Stimulated activated naive B cell treated with anti-CD40 and anti-IgM and Interleukin-4, amounts not matched to agents 10 μg/mL and 1 μg/mL and 100 μg/mL, for 72 hours (primary cell): ENCODE measurements around the gene RIC1.
A peak's percentile ranks its signal among the peaks of the same experiment; 100 is the strongest.
"Not testable (repeated sequence)": the region's sequence is repeated elsewhere in the genome, so short reads cannot be mapped to it uniquely, and the experiment has no call there.

Experiments
- ATAC-seq, 2 donors: fragments of 150-1000 bp; cut with Tn5 transposase; replicated peaks; 2 replicates each; pipeline ENCODE4 v1.10.0; 2021; ENCODE audit warnings: moderate library complexity in 1 of 2
- DNase-seq: peaks from one replicate; pipeline ENCODE4 v3.0.0; 2021
- H3K27ac Mint-ChIP-seq: one replicate; pipeline ENCODE4 v1.8.0; 2022; ENCODE audit warnings: mild to moderate bottlenecking, mixed read lengths
- H3K27me3 Mint-ChIP-seq, 2 donors: one replicate each; pipeline ENCODE4 v1.8.0; 2022; ENCODE audit warnings: mixed read lengths in 2 of 2
- H3K36me3 Mint-ChIP-seq, 2 donors: one replicate each; pipeline ENCODE4 v1.8.0; 2022; ENCODE audit warnings: mixed read lengths in 2 of 2, mild to moderate bottlenecking in 1 of 2
- H3K4me1 Mint-ChIP-seq, 2 donors: one replicate each; pipeline ENCODE4 v1.8.0; 2022; ENCODE audit warnings: mixed read lengths in 2 of 2, mild to moderate bottlenecking in 1 of 2
- H3K4me3 Mint-ChIP-seq, 2 donors: one replicate each; pipeline ENCODE4 v1.8.0; 2022; ENCODE audit warnings: mild to moderate bottlenecking in 2 of 2, mixed read lengths in 2 of 2, moderate library complexity in 1 of 2
- H3K9me3 Mint-ChIP-seq, 2 donors: one replicate each; pipeline ENCODE4 v1.8.0; 2022; ENCODE audit warnings: mixed read lengths in 2 of 2, mild to moderate bottlenecking in 1 of 2

The RIC1 gene

GRCh38 chr9:5628530-5629311, at the start of gene RIC1:
TSS of gene RIC1 (plus strand) at chr9:5629107. CDS start at chr9:5629310, 203 bp downstream.
- no peaks in the 10 kb centered on the region for H3K9me3 Mint-ChIP-seq
- H3K4me1 Mint-ChIP-seq = peaks cover 28 to 65% of the 10 kb centered on the region in 2 donors
- peaks cover 5 to 22% of the 10 kb centered on the region in 2 donors for H3K36me3 Mint-ChIP-seq
- ATAC-seq = peak; percentile 80 to 86
- no peaks in the 10 kb centered on the region for H3K27me3 Mint-ChIP-seq
- DNase-seq = peak; percentile 89
- peak within 1 kb of the TSS; percentile 94 to 95 for H3K4me3 Mint-ChIP-seq
- peak within 1 kb of the TSS; percentile 98 for H3K27ac Mint-ChIP-seq

- DNase-seq = no peak
- Mint-ChIP-seq H3K27ac (no peak overlapping the region), H3K4me1 (peaks cover 34 to 71% of the 10 kb centered on the region in 2 donors), H3K36me3 (peaks cover 11 to 24% of the 10 kb centered on the region in 2 donors), H3K4me3 (no peak overlapping the region), H3K9me3 (peaks cover 3 to 7% of the 10 kb centered on the region in 2 donors), H3K27me3 (no peaks in the 10 kb centered on the region)
- ATAC-seq = no peak
Observed at GRCh38 chr9:5579881-5580280, 49.0 kb upstream of the RIC1 start.

DNA sequence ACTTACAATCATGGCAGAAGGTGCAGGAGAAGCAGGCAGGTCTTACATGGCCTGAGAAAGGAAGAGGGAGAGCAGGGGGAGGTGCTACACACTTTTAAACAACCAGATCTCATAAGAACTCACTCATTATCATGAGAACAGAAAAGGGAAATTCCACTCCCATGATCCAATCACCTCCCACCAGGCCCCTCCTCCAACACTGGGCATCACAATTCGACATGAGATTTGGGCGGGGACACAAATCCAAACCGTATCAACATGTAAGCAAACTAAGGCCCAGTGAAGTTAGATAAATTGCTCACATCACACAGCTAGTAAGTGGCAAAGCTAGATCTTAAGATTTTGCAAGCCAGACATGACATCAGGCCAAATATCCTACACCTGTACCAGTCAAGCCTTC, 48.3 kb upstream of the RIC1 start:
- peaks cover 8 to 19% of the 10 kb centered on the region in 2 donors for H3K36me3 Mint-ChIP-seq
- peaks cover 35 to 70% of the 10 kb centered on the region in 2 donors for H3K4me1 Mint-ChIP-seq
- no peak overlapping the region for H3K4me3 Mint-ChIP-seq
- peak overlapping the region; percentile 27 for H3K27ac Mint-ChIP-seq
- DNase-seq (no peak), ATAC-seq (no peak)
- H3K9me3 Mint-ChIP-seq = peaks cover 3 to 5% of the 10 kb centered on the region in 2 donors
- no peaks in the 10 kb centered on the region for H3K27me3 Mint-ChIP-seq

DNA sequence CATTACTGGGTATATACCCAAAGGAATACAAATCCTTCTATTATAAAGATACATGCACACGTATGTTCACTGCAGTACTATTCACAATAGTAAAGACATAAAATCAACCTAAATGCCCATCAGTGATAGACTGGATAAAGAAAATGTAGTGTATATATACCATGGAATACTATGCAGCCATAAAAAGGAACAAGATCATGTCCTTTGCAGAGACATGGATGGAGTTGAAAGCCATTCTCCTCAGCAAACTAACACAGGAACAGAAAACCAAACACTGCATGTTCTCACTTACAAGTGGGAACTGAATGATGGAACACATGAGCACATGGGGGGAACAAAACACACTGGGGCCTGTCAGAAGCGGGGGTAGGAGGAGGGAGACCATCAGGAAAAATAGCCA, 47.2 kb upstream of the RIC1 start:
- peak overlapping the region in 1 of 2 donors; percentile 36 for H3K4me3 Mint-ChIP-seq
- peaks cover 44 to 81% of the 10 kb centered on the region in 2 donors for H3K4me1 Mint-ChIP-seq
- H3K27me3 Mint-ChIP-seq, DNase-seq, H3K9me3 Mint-ChIP-seq, ATAC-seq: not testable (repeated sequence)
- peaks cover 8 to 19% of the 10 kb centered on the region in 2 donors for H3K36me3 Mint-ChIP-seq
- peak overlapping the region; percentile 89 for H3K27ac Mint-ChIP-seq

DNA sequence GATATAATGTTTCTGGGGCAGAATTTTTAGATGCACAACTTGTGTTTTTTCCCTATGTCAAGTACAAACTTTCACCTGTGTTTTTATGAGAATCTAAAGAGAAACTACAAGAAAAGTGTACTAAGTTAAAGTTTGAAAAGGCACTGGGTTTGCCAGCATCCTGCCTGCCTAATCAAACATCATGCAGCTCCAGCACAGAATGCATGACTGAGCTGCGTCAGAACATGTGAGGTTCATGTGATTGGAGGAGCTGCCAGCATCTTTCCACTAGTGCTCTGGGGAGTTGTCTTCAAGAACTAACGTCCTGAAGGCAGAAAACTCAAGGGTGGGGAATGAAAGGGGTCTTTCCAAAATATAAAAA, 46.1 kb upstream of the RIC1 start:
- Mint-ChIP-seq H3K27ac (peak overlapping the region; percentile 98), H3K36me3 (peaks cover 8 to 19% of the 10 kb centered on the region in 2 donors), H3K4me1 (peaks cover 49 to 81% of the 10 kb centered on the region in 2 donors), H3K9me3 (peaks cover 3 to 5% of the 10 kb centered on the region in 2 donors), H3K27me3 (no peaks in the 10 kb centered on the region), H3K4me3 (peak overlapping the region; percentile 66 to 75)
- DNase-seq = peak; percentile 78
- ATAC-seq = peak; percentile 77 to 80

- Mint-ChIP-seq H3K9me3 (peaks cover 3% of the 10 kb centered on the region in 2 donors), H3K36me3 (peaks cover 4 to 11% of the 10 kb centered on the region in 2 donors), H3K27me3 (no peaks in the 10 kb centered on the region), H3K4me1 (peaks cover 45 to 81% of the 10 kb centered on the region in 2 donors), H3K27ac (peak overlapping the region; percentile 92), H3K4me3 (peak overlapping the region; percentile 11 to 39)
- ATAC-seq (peak; percentile 16 to 17), DNase-seq (peak; percentile 40)
Observed at GRCh38 chr9:5586391-5586802, 42.5 kb upstream of the RIC1 start.

DNA sequence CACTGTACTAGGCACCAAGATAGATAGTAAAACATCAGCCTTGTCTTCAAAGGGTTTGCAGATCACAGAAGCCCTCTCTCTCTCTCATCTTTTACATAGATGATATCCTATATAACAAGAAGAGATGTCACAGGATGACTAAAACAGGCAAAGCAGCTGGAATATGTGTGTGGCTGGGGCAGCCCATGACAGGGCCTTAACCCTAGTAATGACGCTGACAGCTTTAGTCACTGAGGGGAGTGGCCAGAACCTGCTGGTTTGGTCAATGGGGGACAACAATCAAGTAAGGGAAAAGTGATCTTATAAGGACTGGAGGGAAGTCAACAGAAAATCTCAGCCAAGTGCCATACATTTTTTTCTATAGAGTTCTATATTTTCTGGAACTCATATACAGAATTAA, 41.9 kb upstream of the RIC1 start:
- no peaks in the 10 kb centered on the region for H3K9me3 Mint-ChIP-seq
- H3K27ac Mint-ChIP-seq = peak overlapping the region; percentile 92
- DNase-seq = peak; percentile 35
- H3K36me3 Mint-ChIP-seq = peaks cover 4 to 7% of the 10 kb centered on the region in 2 donors
- H3K27me3 Mint-ChIP-seq = no peaks in the 10 kb centered on the region
- peak overlapping the region in 1 of 2 donors; percentile 46 for H3K4me3 Mint-ChIP-seq
- peaks cover 47 to 81% of the 10 kb centered on the region in 2 donors for H3K4me1 Mint-ChIP-seq
- ATAC-seq = peak in 1 of 2 donors; percentile 16

DNA sequence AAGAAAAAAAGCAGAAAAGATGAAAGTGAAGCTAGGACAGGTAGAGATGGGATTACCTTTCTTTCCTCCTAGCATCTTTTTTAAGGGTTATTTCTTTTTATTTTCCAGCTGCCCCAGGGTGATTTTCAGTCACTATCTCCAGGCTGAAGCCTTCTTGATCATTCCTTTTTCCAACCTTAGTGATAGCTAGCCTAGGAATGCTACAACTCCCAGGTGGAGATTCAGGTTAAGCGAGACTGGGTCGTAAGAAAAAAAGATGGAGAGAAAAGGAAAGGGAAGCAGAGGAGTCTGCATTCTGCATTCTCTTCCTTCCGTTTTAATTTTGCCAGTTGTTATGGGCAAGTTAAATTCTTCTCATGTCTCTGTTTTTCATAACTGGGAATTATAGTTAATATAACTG, 36.7 kb upstream of the RIC1 start:
- Mint-ChIP-seq H3K27me3 (no peaks in the 10 kb centered on the region), H3K9me3 (no peaks in the 10 kb centered on the region), H3K4me1 (peaks cover 43 to 79% of the 10 kb centered on the region in 2 donors), H3K4me3 (no peak overlapping the region), H3K27ac (no peak overlapping the region), H3K36me3 (no peaks in the 10 kb centered on the region)
- no peak for ATAC-seq
- no peak for DNase-seq

GRCh38 chr9:5592904-5593303, 36.0 kb upstream of the RIC1 start:
- Mint-ChIP-seq H3K4me3 (peak overlapping the region in 1 of 2 donors; percentile 57), H3K9me3 (no peaks in the 10 kb centered on the region)

GRCh38 chr9:5593904-5594303, 35.0 kb upstream of the RIC1 start:
- H3K27ac Mint-ChIP-seq = peak overlapping the region; percentile 2
- H3K36me3 Mint-ChIP-seq = peaks cover 0 to 4% of the 10 kb centered on the region in 2 donors
- DNase-seq (no peak), ATAC-seq (peak; percentile 66 to 73)
- peak overlapping the region; percentile 5 to 7 for H3K4me3 Mint-ChIP-seq
- H3K27me3 Mint-ChIP-seq = no peaks in the 10 kb centered on the region
- H3K9me3 Mint-ChIP-seq = no peaks in the 10 kb centered on the region
- peaks cover 41 to 72% of the 10 kb centered on the region in 2 donors for H3K4me1 Mint-ChIP-seq

More at GRCh38 chr9:5592904-5593303, 36.0 kb upstream of the RIC1 start:
- Mint-ChIP-seq H3K27ac (peak overlapping the region; percentile 56), H3K4me1 (peaks cover 41 to 73% of the 10 kb centered on the region in 2 donors), H3K36me3 (no peaks in the 10 kb centered on the region), H3K27me3 (no peaks in the 10 kb centered on the region)
- ATAC-seq (no peak), DNase-seq (no peak)

DNA sequence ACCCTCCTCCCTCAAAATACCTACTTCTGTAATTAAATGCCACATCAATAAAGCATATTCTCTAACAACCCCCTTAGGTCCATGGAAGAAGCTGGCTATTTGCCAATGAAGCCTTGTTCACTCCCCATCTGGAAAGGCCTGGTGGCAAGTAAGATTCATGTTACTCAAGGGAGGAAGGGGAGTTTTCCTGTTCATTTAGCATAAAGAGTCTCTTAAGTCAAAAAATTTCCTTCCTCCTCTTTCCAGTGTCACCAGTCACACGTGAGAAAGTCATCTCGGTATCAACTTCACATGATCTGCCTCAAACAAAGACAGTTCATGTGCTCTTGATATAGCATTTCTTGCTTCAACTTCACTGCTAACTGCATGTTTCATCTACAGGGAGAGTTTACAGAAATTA, 32.7 kb upstream of the RIC1 start:
- H3K27me3 Mint-ChIP-seq = no peaks in the 10 kb centered on the region
- DNase-seq (no peak), ATAC-seq (no peak)
- peak overlapping the region; percentile 12 to 43 for H3K4me3 Mint-ChIP-seq
- peaks cover 45 to 62% of the 10 kb centered on the region in 2 donors for H3K4me1 Mint-ChIP-seq
- peaks cover 0 to 4% of the 10 kb centered on the region in 2 donors for H3K36me3 Mint-ChIP-seq
- peak overlapping the region; percentile 48 for H3K27ac Mint-ChIP-seq
- H3K9me3 Mint-ChIP-seq = no peaks in the 10 kb centered on the region

- H3K27ac Mint-ChIP-seq = peak overlapping the region; percentile 93
- H3K4me1 Mint-ChIP-seq = peaks cover 10 to 28% of the 10 kb centered on the region in 2 donors
- peaks cover 0 to 7% of the 10 kb centered on the region in 2 donors for H3K36me3 Mint-ChIP-seq
- no peak for DNase-seq
- H3K9me3 Mint-ChIP-seq = peaks cover 0 to 2% of the 10 kb centered on the region in 2 donors
- peak overlapping the region; percentile 79 to 87 for H3K4me3 Mint-ChIP-seq
- peak; percentile 76 to 83 for ATAC-seq
- no peaks in the 10 kb centered on the region for H3K27me3 Mint-ChIP-seq
Observed at GRCh38 chr9:5608298-5609225, 20.3 kb upstream of the RIC1 start.

DNA sequence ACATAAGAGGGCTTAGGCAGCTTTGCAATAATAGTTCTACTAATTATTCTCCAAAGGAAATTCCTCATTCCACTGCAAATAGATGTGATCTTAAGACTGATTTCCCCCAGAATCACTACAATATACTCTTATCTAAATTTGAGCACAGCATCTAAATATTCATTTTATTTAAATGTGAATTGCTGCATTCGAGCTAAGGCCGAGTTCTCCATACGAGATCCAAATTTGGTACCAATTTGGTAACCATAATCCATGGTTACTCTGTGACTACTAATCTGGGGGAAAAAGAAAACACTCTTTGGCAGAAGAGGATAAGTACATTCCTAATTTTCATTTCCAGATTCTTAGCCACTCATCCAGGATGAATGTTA, 19.7 kb upstream of the RIC1 start:
- DNase-seq = no peak
- peak overlapping the region; percentile 93 for H3K27ac Mint-ChIP-seq
- peaks cover 0 to 7% of the 10 kb centered on the region in 2 donors for H3K36me3 Mint-ChIP-seq
- H3K9me3 Mint-ChIP-seq = peaks cover 0 to 2% of the 10 kb centered on the region in 2 donors
- peak overlapping the region; percentile 79 to 87 for H3K4me3 Mint-ChIP-seq
- ATAC-seq = no peak
- peaks cover 10 to 28% of the 10 kb centered on the region in 2 donors for H3K4me1 Mint-ChIP-seq
- no peaks in the 10 kb centered on the region for H3K27me3 Mint-ChIP-seq

- Mint-ChIP-seq H3K4me1 (peaks cover 12 to 41% of the 10 kb centered on the region in 2 donors), H3K27ac (no peak overlapping the region), H3K4me3 (no peak overlapping the region), H3K36me3 (peaks cover 0 to 7% of the 10 kb centered on the region in 2 donors), H3K27me3 (no peaks in the 10 kb centered on the region), H3K9me3 (peaks cover 0 to 2% of the 10 kb centered on the region in 2 donors)
- no peak for DNase-seq
- ATAC-seq = no peak
Observed at GRCh38 chr9:5610491-5610890, 18.4 kb upstream of the RIC1 start.
